ENCODE data around the gene R3HDML. TPM values are rescaled to one million over a fixed set of nuclear protein-coding genes. Genes with fewer than 3 reads are reported as not detected.

R3HDML gene
- total and polyA plus RNA-seq, 2 of the 13 experiments (the other 11 are each of a cell fraction or from before 2014, with no cell fraction given): not detected

DNA sequence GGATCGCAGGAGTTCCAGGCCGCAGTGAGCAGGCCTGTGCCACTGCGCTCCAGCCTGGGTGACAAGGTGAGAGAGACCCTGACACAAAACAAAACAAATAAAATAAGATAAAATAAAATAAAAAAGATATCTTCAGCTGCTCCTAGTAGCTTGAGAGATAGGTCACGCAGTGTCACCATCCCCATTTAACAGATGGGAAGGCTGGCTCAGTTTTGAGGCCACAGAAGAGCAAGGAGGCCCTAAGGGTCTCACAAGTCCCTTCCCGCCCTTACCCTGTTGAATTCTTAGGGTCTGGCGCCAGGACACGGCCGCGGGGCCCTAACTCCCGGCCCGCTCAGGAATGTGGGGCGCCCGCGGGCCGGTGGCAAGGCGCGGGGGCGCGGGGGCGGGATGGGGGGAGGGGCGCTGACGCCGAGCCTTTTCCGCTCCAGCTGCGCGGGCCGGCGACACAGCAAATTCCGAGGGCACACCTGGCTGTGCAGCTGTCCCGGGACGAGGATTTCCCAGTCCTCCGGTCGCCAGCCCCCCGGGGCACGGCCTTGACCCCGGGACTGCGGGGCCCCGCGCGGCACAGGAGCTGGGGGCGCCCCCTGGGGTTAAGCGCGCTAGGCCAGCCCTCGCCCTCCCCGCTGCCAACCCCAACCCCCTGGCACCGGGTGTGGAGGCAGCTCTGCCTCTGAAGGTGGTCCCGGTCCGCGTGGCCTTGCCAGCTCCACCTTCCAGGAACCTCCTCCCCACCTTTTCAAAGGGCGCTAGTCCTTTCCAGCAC is 10.3 kb upstream of the R3HDML start (continued):
- TF ChIP-seq ZBTB40 (IDR thresholded peaks at IDR 0.05) (no peak), ZBTB40 (CRISPR knock-in tag; IDR thresholded peaks at IDR 0.05) (0 out of 2 replicates have a peak, but pooled peaks have one; percentile 18), ZNF281 (CRISPR knock-in tag; IDR thresholded peaks at IDR 0.05; ENCODE audit: borderline replicate concordance) (peak; percentile 81; the same call in 1 of the 2 replicates), ZNF264 (CRISPR knock-in tag; IDR thresholded peaks at IDR 0.05) (0 out of 2 replicates have a peak, but pooled peaks have one; percentile 14), REL (CRISPR knock-in tag; conservative IDR thresholded peaks at IDR 0.05) (0 out of 2 replicates have a peak, but pooled peaks have one; percentile 47), ZNF615 (CRISPR knock-in tag; IDR thresholded peaks at IDR 0.05; ENCODE audit: borderline replicate concordance) (no peak), NONO (IDR thresholded peaks at IDR 0.05) (no peak), NONO (CRISPR knock-in tag; conservative IDR thresholded peaks at IDR 0.05) (peak; percentile 44; the same call in 1 of the 2 replicates), ZNF883 (CRISPR knock-in tag; IDR thresholded peaks at IDR 0.05; ENCODE audit: not compliant biosample characterization) (peak; percentile 52), ZC3H13 (CRISPR knock-in tag; IDR thresholded peaks at IDR 0.05) (0 out of 2 replicates have a peak, but pooled peaks have one; percentile 46), NR2F2 (IDR thresholded peaks at IDR 0.05; ENCODE audit: borderline replicate concordance, low read depth) (peak; percentile 36; the same call in 1 of the 2 replicates), MED1 (CRISPR knock-in tag; IDR thresholded peaks at IDR 0.05) (0 out of 2 replicates have a peak, but pooled peaks have one; percentile 31), ZNF331 (CRISPR knock-in tag; IDR thresholded peaks at IDR 0.05) (0 out of 2 replicates have a peak, but pooled peaks have one; percentile 30), ZNF614 (CRISPR knock-in tag; IDR thresholded peaks at IDR 0.05; ENCODE audit: borderline replicate concordance) (peak; percentile 14; the same call in 1 of the 2 replicates)

Measured in HepG2 (cell line).